Loucy (cell line): ENCODE measurements around the gene EMX2.

Experiments used
- CTCF ChIP-seq: fragments of 200-600 bp; sonication (generic); conservative IDR thresholded peaks from 2 replicates; pipeline ENCODE4 v1.5.1; 2014; ENCODE audit warnings: mild to moderate bottlenecking, antibody characterized with exemption, low read length
- EZH2phosphoT487 ChIP-seq: fragments of 200-600 bp; IDR thresholded peaks from 2 replicates; pipeline ENCODE4 v1.6.1; 2018; ENCODE audit warnings: antibody characterized with exemption, mild to moderate bottlenecking, moderate library complexity, borderline replicate concordance

GRCh38 chr10:117534321-117535297, 7.9 kb upstream of the EMX2 start:
- TF ChIP-seq CTCF (no peak), EZH2phosphoT487 (no peak)
